Activated T-helper 1 cell treated with Interleukin-2 at 50 U/mL for 16 hours (primary cell): ENCODE results near the gene ADH4.
"Not testable (repeated sequence)": the region's sequence is repeated elsewhere in the genome, so short reads cannot be mapped to it uniquely, and the experiment has no call there.

Experiments
- DNase-seq: peaks from one replicate; pipeline ENCODE4 v3.0.0-alpha.2; 2020; ENCODE audit warnings: low read depth

Gene ADH4

DNA sequence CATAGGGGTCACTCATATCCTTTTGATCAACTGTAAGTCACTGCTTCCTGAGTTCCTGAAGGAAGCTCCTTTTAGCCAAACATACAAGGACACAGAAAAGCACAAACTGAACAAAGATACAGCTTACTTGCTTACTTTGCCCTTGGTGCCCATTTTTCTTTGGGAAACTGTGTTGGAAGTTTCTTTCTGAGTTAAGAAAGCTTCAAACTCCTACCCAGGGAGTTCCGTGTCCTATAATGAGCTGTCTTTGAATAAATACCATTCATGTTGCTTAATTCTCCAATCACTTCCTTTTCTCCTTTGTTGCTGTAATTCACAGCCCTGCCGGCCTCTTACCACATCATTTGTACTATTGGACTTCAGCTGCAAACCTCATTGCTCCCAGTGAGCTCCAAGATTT lies at the start of gene ADH4:
ADH4 (minus strand) TSS at position 228 of the 400 bp plus-strand sequence; CDS start at position 153, 75 bp downstream.
- DNase-seq = no peak

DNA sequence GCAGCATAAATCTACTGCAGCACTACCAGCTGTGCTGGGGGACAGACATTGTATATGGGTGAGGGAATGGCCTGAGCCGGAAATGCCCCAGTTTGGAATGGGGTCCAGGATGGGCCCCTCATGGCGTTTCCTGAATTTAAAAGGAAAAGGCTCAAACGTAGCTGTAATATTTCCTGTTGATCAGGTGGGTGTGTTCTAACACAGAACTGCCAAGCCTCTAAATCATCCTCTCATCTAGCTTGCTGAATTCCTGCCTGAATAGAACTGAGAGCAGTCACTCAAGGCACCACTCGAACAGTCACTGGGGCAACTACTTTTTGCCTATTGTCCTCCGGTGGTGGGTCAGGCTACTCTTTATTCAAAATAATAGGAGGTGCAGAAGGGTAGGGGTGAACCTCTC lies 46.2 kb upstream of the ADH4 start:
- DNase-seq = no peak

DNA sequence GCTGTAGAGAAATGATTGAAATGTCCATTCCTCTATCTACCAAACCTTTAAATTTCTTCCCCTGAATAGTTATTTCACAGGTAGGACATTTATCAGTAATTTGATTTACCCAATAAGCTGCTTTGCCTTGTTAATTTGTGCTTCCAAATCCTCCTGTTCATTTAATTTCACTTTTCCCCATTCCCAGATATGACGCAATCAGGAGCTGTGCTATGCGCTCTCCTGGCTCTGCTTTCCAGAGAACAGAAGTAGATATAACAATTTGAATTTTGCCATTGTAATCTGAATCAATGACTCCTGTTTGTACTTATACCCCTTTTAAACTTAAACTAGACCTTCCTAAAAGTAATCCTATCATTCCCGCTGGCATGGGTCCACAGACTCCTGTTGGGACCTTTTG lies 45.8 kb upstream of the ADH4 start:
- DNase-seq = not testable (repeated sequence)

DNA sequence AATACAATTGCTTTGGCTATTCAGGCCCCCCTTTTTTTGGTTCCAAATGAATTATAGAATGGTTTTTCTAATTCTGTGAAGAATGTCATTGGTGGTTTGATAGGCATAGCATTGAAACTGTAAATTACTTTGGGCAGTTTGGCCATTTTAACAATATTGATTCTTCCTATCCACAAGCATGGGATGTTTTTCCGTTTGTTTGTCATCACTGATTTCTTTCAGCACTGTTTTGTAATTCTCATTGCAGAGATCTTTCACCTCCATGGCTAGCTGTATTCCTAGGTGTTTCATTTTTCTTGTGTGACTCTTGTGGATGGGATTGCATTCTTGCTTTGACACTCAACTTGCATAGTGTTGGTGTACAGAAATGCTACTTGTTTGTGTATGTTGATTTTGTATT lies 41.9 kb upstream of the ADH4 start:
- DNase-seq = no peak

DNA sequence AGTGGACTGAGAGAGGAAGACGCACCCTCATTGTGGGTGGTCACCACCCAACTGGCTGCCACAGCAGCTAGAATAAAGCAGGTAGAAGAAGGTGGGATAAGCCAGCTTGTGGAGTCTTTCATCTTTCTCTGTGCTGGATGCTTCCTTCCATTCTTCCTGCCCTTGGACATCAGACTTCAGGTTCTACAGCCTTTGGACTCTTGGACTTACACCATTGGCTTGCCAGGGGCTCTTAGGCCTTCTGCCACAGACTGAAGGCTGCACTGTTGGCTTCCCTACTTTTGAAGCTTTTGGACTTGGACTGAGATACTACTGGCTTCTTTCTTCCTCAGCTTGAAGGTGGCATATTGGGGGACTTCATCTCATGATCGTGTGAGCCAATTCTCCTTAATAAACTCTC lies 41.5 kb upstream of the ADH4 start:
- no peak for DNase-seq

DNA sequence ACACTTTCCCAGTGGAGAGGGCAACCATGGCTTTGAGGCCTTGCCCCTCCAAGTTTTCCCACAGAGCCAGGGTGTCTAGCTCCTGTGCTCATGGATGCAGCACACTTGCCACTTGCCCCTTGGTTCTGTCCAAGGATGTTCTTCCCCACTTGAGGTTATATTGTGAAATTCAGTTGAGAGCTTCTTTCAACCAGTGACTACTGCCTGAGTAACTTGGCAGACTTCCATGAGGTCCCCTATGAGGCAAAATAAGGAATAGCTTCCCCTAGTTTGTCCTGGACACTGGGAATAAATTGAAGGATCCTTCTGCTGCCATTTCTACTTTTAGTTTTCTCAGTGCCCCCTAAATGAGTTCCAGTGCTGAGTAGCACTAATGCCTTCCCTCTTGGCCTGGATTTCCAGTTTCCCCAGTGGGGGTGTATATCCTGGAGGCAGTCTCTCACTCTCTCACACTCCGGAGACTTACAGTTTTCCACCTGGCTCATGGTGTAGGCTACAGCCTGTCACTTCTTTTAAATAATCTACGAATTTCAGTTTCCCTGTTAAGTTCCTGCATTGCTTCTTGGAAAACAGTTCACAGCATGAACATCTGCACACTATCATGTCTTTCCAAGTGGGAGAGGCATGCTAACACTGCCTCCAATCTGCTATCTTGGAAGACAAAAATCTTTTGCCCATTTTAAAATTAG lies 36.4 kb upstream of the ADH4 start:
- DNase-seq = no peak

DNA sequence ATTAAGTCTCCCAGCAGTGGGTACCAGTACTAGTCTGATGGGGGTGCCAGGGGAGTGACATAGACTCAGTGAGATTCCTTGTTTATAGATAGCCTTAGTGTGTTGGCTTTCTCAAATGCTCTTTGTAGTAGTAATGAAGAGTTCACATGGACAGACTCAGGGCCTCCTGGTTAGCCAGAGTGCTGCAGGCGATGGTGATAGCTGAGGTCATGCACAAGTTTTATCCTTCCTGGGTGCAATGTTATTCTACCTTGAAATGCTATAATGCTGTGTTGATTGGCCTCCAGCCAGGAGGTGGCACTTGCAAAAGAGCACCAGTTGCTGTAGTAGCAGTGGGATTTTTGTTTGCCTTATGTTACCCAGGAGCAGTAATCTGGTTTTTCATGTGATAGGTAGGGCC lies 35.5 kb upstream of the ADH4 start:
- no peak for DNase-seq

DNA sequence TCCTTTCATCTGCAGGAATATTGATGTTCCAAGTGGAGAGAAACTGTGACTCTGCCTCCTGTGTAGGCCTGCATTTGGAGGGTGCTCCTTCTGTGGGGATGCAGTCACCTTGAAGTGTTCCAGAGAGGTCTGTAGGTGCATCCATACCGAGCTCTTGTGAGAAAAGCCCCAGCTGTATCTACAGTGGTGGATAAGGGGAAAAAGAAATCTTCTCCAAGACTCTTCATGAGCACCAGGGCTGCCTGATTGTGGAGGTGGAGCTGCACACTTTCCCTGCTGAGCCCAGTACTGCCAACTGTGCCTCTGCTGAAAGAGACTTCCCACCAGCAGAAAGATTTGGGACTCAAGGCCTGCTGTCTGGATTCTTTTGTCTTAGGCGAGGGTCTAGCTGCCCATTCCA lies 35.1 kb upstream of the ADH4 start:
- no peak for DNase-seq

DNA sequence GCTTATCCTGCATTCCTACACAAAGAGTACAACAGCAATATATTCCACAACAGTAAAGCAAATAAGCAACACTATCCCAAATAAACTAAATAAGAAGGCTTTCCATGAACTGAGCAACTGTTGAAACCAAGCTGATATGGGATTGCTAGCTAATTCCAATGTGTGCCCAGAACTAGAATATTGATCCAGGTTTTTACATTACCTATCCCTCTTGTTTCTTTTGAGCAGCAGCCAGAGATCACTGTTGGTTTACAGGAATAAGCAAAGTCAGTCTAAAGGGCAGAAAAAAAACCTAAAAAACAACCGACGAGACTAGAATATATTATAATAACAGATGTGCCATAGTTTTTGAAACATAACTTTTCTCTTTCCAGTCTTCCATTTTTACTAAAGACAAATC lies 22.4 kb upstream of the ADH4 start:
- no peak for DNase-seq

DNA sequence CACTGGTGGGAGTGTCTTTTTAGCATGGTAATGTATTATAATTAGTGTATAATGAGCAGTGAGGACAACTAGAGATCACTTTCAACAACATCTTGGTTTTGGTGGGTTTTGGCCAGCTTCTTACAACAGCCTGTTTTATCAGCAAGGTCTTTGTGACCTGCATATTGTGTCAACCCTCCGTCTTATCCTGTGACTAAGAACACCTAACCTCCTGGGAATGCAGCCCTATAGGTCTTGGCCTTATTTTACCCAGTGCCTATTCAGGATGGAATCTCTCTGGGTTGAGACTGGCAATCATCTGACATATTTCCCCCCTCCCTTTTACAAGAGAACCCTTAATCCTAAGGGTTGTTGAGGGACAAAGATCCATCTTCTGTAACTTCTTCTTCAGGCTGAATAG lies 21.9 kb upstream of the ADH4 start:
- no peak for DNase-seq

DNA sequence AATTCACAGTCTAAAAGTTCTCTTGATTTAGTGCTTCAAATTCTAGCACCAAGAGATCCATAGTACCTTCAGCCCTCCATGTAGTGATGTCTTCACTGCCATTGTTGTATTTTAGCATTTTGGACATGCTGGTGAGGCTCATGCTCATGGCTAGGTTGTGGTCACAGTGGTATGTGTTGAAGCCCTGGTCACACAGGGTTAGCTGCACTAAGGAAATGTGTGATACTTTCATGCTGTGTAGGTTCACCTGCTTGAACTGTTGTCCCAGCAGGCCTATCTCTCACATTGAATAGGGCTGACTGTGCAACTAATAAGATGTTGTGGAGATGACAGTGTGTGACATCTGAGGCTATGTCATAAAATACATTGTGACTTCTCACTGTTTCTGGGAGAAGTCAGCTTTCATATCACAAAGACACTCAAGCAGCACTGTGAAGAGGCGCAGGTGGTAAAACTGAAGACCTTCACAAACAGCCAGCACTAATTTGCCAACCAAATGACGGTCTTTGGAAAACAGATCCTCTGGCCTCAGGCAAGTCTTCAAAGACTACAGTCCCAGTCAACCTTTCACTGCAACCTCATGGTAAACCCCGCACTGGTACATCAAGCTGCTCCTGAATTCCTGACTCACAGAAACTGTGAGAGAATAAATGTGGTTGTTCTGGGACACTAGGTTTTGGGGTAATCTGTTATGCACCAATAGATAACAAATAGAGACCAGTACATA lies 17.4 kb upstream of the ADH4 start:
- DNase-seq = no peak

DNA sequence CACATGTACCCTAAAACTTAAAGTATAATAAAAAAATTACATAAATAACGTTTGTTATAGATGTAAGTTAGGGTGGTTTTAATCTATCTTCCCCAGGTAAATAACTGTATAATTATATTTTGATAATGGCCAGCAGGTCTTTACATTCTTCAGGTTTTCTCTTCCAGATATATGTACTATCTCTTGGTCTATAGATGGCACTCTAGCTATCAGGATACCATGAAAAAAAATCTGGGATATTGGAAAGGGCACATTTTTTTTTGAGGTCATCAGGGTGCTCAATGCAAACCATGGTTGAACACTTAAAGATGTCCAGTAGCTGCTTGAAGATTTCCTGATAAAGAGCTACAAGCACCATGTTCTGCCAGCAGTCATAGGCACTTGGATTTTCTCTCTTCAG lies 15.6 kb upstream of the ADH4 start:
- no peak for DNase-seq

DNA sequence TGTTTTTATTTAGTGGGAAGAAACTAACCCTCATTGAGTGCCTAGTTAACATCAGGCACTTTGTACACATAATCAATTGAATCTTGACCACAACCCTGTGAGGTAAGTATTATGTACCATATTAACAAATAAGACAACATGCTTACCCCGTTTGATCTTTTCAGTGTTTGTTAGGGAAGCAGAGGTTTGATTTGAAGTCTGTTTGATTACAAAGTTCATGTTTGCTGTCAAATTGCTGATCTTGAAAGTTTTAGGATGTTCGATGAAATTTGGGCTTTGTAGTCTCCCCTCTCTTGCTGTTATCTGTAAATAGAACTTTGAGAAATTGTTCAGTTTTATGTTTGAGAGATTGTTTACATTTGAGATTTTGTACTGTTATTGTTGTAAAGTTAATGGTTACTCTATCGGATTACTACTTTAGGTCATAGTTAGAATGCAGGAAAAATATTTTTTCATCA lies 13.4 kb upstream of the ADH4 start:
- DNase-seq = no peak

DNA sequence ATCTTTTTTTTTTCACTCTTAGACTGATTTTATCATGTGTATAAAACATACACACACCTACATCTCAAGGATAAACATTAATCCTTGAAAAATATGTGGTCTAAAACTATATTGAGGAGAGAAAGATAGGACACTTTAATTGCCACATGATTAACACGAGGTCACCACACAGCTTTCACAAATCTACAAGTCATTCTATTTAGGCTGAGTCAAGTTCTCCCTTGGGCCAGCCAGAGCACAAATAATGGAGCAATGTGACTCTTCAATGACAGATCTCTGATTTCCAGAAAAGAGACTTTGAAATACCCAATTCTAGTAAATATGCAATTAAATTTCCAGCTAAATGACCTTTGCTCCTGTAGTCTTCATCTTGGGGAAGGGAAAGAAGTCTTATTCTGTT lies 12.9 kb upstream of the ADH4 start:
- no peak for DNase-seq

DNA sequence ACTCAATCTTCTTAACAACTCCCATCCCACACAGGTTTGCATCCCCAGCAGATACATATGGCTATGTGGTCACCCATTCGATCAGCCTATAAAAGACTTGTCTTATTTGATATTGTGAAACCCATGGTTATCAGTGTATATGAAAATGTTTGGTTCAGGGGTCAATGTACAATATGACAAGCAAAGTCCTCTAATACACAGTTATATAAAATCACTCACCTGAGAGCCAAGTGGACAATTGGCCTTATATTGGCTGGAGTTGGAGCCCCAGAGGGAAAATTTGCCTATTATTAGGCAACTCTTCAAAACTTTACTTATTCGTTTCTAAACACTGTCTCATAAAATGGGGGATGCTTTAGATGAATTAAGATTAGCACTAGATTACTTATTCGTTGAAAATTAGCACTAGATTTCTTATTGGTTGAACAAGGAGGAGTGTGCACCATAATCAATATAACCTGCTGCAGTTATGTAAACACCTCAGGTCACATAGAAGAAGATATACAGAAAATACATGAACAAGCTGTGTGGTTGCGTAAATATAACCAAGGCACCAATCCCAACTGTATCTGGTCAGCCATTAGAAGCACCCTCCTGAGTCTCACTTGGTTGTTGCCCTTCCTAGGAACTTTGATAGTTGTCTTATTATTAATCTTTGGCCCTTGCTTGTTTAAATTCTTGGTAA lies 10.7 kb upstream of the ADH4 start:
- DNase-seq = no peak

DNA sequence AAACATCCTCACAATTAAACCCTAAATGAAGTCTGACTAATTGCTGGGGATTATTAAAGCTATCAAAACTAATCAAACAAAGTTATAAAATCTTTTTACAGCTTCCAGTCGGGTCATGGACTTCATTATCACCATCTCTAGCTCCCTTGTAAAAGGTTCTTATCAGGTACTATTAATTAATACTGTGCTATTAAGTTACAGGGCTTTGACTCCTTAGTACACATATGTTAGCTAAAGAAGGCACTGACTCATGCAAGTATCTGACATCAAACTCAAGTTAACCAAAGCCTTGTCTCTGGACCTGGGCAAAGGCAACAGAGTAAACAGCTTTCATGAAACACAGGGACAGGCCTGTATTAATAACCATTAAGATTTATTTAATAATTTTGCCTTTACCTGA lies 7.9 kb upstream of the ADH4 start:
- DNase-seq = no peak

DNA sequence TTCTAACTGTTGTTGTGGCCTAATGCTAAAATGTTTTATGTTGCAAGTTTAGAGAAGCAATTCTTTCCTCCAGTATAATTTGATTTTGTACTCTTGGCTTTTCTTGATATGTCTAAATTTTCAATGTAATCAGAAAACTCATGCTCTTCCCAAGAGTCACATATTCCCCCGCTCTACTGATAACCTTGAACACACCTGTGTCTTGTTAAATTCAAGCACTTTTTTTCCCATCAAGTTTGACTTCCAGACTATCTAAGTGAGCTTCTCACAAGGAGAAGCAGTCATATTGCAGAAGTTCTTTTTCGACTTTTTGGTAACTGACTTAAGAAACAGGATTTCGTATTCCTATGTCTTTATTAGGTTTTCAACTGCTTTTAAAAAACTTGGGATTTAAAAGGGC lies 7.4 kb upstream of the ADH4 start:
- no peak for DNase-seq

DNA sequence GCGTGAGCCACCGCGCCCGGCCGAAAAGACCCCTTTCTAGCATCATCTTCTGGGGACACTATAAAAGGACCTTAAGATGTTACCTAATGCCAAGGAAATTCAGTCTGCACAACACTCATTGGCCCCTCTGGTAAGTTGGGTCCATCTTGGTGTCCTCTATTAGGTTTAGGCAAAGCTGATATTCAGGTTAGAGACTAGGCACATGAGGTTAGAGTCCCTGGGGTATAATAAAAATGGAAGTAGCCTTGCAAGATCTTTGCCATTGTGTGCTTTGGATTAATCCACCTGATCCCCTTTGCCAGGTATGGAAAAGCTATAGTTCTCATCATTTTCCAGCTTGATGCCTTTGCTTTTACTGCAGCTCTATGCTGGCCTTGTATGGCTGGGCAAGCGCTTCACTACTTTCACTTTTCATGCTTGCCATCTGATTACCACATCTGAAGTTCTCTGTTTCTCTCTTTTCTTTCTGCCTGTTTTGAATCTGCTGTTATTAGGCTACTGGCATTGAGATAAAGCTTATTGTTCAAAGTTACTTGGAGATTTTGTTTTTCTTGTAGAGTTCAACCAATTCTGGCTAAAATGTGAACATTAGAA lies 5.4 kb upstream of the ADH4 start:
- no peak for DNase-seq

DNA sequence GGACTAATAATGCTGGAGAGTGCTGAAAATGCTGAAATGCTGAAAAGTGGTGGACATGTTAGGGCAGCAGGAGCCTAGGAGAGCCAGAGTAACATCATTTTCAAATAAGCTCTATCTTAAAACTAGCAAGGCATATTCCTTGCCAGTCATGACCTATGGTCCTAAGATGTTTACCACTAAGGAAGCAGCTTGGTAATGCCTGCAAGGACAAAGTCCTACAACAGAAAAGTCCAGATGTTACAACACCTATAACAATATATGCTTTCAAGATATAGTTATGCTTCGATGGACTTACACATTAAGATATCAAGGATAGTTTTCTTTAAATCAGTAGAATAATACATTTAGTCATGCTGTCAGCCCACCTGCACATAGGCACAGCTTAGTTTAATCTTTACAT lies 4.5 kb upstream of the ADH4 start:
- no peak for DNase-seq

DNA sequence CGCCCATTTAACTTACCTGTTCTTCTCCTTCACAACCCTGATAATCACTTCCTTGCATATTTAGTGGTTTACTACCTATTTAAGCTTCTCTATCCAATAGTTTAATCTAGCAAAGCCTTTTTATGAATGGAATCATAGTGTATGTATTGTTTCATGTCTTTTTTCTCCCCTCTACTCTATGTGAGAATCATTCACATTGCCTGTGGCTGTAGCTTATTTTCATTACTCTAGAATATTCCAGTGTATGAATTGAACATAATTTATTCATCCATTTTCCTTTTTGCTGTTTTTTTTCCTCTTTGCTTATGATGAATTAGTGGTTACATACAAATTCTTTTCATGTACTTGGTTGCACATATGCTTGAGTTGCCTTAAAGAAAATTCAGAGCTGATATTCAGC lies 490 bp upstream of the ADH4 start:
- no peak for DNase-seq

DNA sequence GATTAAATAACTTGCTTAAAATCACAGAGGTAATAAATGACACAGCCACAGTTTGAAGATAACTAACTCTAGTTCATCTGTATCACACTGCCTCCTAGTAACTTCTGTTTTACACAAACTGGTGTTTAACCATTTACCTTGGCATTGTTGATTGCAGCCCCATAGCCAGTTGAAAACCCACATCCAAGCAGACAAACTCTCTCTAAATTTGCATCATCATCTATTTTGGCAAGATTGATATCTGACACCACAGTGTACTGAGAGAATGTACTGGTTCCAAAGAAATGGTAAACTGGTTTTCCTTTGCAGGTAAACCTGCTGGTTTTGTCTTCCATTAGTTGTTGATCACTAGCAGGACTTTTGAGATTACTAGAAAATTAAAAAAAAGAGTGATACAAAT lies 7.8 kb downstream of the ADH4 start:
- DNase-seq = no peak

DNA sequence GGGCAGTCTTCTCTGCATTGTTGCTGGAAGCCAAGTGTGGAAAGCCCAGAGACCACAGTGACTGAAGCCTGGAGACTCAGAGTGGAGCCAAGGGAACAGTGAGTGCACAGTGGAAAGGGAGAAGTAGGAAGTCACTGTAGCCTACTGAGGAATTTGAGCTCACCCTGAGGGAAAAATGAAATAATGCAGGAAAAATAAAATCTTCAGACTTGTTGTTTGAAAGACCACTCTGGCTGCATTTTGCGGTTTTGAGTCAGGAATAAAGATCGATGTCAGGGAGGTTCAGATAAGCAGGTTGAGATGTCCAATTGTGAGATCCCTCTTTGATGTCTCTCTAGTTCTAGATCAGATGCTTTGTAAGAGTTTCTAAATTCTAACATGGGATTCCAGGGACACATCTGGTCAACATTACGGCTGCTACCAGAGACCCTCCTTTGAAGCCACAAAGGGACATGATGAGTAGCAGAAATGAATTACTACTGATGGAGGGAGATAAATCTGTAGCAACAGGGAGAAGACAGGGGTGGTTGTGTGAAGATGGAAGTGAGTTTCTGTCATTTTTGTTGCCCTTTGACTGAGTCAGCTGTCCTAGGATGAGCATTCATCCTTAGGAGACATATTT lies 8.4 kb downstream of the ADH4 start:
- DNase-seq = no peak

DNA sequence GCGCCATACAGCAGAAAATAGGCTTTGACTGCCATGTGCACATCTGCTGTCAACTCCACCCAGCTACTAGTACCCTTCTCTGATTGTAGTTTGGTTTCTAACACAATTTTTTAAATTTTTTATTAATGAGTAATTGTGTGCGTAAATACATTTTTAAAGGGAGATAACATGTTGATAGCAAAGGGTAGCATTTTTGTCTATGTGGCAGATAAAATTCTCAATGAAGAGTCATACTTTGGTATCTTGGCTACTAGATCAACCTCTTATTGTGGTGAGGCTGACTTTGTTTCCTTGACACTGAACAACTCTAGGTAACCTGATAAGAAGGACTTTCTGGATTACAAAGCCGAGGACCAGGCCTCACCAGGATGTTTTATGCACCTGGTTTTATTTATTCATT lies 9.5 kb downstream of the ADH4 start:
- no peak for DNase-seq
